ENCODE results near the gene FAM3A. TPM values are rescaled to one million over a fixed set of nuclear protein-coding genes. Genes with fewer than 3 reads are reported as not detected.

Gene FAM3A
- total RNA-seq, 2 donors from 2014 or later: 31.0 to 52.3 TPM

GRCh38 chrX:154484255-154485149, 31.5 kb downstream of the FAM3A start:
- ATAC-seq (ENCODE audit: insufficient number of reproducible peaks, low FRiP score, low read depth): no peak
- H3K9me3 ChIP-seq: no peaks in the 10 kb centered on the region
- no peaks in the 10 kb centered on the region for H3K27me3 ChIP-seq (replicated peaks; ENCODE audit: insufficient read depth)
- DNase-seq (ENCODE audit: low spot score): no peak
- no peak overlapping the region for H3K27ac ChIP-seq
- H3K4me3 ChIP-seq: no peak overlapping the region
- peaks cover 5% of the 10 kb centered on the region for H3K36me3 ChIP-seq
- peaks cover 3 to 39% of the 10 kb centered on the region in 2 donors for H3K4me1 ChIP-seq (ENCODE audit: control insufficient read depth in 1 of 2, low read depth in 2 of 2)
- TF ChIP-seq CTCF (IDR thresholded peaks at IDR 0.05): no peak

GRCh38 chrX:154483325-154483724, 32.7 kb downstream of the FAM3A start:
- ATAC-seq (ENCODE audit: insufficient number of reproducible peaks, low FRiP score, low read depth) (no peak), DNase-seq (ENCODE audit: low spot score) (no peak)
- Histone ChIP-seq H3K27me3 (replicated peaks; ENCODE audit: insufficient read depth) (no peaks in the 10 kb centered on the region), H3K27ac (no peak overlapping the region), H3K36me3 (peaks cover 5% of the 10 kb centered on the region), H3K9me3 (no peaks in the 10 kb centered on the region), H3K4me1 (ENCODE audit: control insufficient read depth in 1 of 2, low read depth in 2 of 2) (peaks cover 3 to 27% of the 10 kb centered on the region in 2 donors), H3K4me3 (no peak overlapping the region)
- no peak for TF ChIP-seq CTCF (IDR thresholded peaks at IDR 0.05)

- TF ChIP-seq CTCF (IDR thresholded peaks at IDR 0.05): no peak
- no peak overlapping the region for H3K27ac ChIP-seq
- no peaks in the 10 kb centered on the region for H3K9me3 ChIP-seq
- H3K4me3 ChIP-seq: no peak overlapping the region
- H3K36me3 ChIP-seq: peaks cover 5% of the 10 kb centered on the region
- H3K4me1 ChIP-seq (ENCODE audit: control insufficient read depth in 1 of 2, low read depth in 2 of 2): peaks cover 3 to 22% of the 10 kb centered on the region in 2 donors
- ATAC-seq (ENCODE audit: insufficient number of reproducible peaks, low FRiP score, low read depth): no peak
- DNase-seq (ENCODE audit: low spot score): no peak
- H3K27me3 ChIP-seq (replicated peaks; ENCODE audit: insufficient read depth): no peaks in the 10 kb centered on the region
Observed at GRCh38 chrX:154482786-154483185, 33.2 kb downstream of the FAM3A start.

- no peaks in the 10 kb centered on the region for H3K9me3 ChIP-seq
- no peak for TF ChIP-seq CTCF (IDR thresholded peaks at IDR 0.05)
- no peak overlapping the region for H3K4me3 ChIP-seq
- no peaks in the 10 kb centered on the region for H3K27me3 ChIP-seq (replicated peaks; ENCODE audit: insufficient read depth)
- H3K27ac ChIP-seq: no peak overlapping the region
- H3K36me3 ChIP-seq: peaks cover 5% of the 10 kb centered on the region
- DNase-seq (ENCODE audit: low spot score) (no peak), ATAC-seq (ENCODE audit: insufficient number of reproducible peaks, low FRiP score, low read depth) (no peak)
- peaks cover 3 to 15% of the 10 kb centered on the region in 2 donors for H3K4me1 ChIP-seq (ENCODE audit: control insufficient read depth in 1 of 2, low read depth in 2 of 2)
Observed at GRCh38 chrX:154481911-154482601, 34.0 kb downstream of the FAM3A start.

GRCh38 chrX:154481195-154481594, 34.8 kb downstream of the FAM3A start:
- Histone ChIP-seq H3K4me3 (no peak overlapping the region), H3K9me3 (no peaks in the 10 kb centered on the region), H3K27me3 (replicated peaks; ENCODE audit: insufficient read depth) (no peaks in the 10 kb centered on the region), H3K4me1 (ENCODE audit: control insufficient read depth in 1 of 2, low read depth in 2 of 2) (peaks cover 3 to 12% of the 10 kb centered on the region in 2 donors), H3K27ac (no peak overlapping the region), H3K36me3 (peaks cover 5% of the 10 kb centered on the region)
- TF ChIP-seq CTCF (IDR thresholded peaks at IDR 0.05): no peak
- DNase-seq (ENCODE audit: low spot score): no peak
- no peak for ATAC-seq (ENCODE audit: insufficient number of reproducible peaks, low FRiP score, low read depth)
